HCT116 (cell line): ENCODE measurements around the gene AGAP1. TPM values are rescaled to one million over a fixed set of nuclear protein-coding genes. Genes with fewer than 3 reads are reported as not detected.

Source experiments
- ATAC-seq: fragments of 200-7000 bp; cut with Tn5 transposase; 2 replicates; pipeline ENCODE4 v1.9.1; 2020; ENCODE audit warnings: mild to moderate bottlenecking, moderate library complexity
- BruUV-seq: library from RNA; stranded (reverse); fragments of 400-500 nt; replicated peaks from 2 replicates; lab custom pipeline; 2021; lab: Mats Ljungman, UMichigan
- CTCF ChIA-PET: fragments of 300-600 bp; sonication (Branson Sonifier 250); formaldehyde crosslinking; loops from one replicate; lab custom pipeline; 2021; ENCODE audit warnings: antibody characterized with exemption; lab: Charles Lee
- POLR2A ChIA-PET: fragments of 300-600, 350-600 bp; sonication (Branson Sonifier 250); formaldehyde crosslinking; loops from one replicate; lab custom pipeline; 2021; ENCODE audit warnings: antibody characterized with exemption; lab: Charles Lee
- RAD21 ChIA-PET, 2 experiments: fragments of 300-600 bp; sonication (Branson Sonifier 250); formaldehyde crosslinking; loops; one replicate each; lab custom pipeline; 2023; ENCODE audit warnings: low total read pairs in 2 of 2; ENCODE audit not compliant: uncharacterized antibody in 2 of 2, unreplicated experiment in 2 of 2, low non-redundant PET in 1 of 2; lab: Charles Lee
- DNase-seq: peaks from one replicate; pipeline ENCODE4 v3.0.0-alpha.2; 2010; ENCODE audit warnings: low read depth, low spot score
- H2AFZ ChIP-seq: fragments of 200-600 bp; shearing (Covaris generic), sonication (generic); 2 replicates; pipeline ENCODE4 v1.6.1; 2017; ENCODE audit warnings: low read depth, mixed run types, mixed read lengths, antibody characterized with exemption, low read length; ENCODE audit not compliant: poor library complexity, severe bottlenecking
- H3K27ac ChIP-seq: 2 replicates; pipeline ENCODE4 v1.5.1; 2012; ENCODE audit warnings: low read depth, low read length
- H3K27me3 ChIP-seq: fragments of 200-600 bp; sonication (generic); 2 replicates; pipeline ENCODE4 v1.6.1; 2016; ENCODE audit warnings: mixed run types, low read length, mixed read lengths; ENCODE audit not compliant: insufficient read depth
- H3K36me3 ChIP-seq, 2 experiments: fragments of 200-500 bp in 1 of 2; fragments of 200-600 bp in 1 of 2; sonication (Bioruptor generic) in 1 of 2; sonication (generic) in 1 of 2; 2 replicates each; pipeline versions ENCODE4 v1.5.1 to v1.6.1; 2014 to 2016; ENCODE audit warnings: low read length in 2 of 2, inconsistent platforms in 1 of 2, mixed read lengths in 1 of 2, mixed run types in 1 of 2; ENCODE audit not compliant: insufficient read depth in 2 of 2, control insufficient read depth in 1 of 2
- H3K4me1 ChIP-seq, 2 experiments: fragments of 200-600 bp in 1 of 2; sonication (generic) in 1 of 2; 2 replicates each; pipeline versions ENCODE4 v1.5.1 to v1.6.1; 2012 to 2017; ENCODE audit warnings: low read length in 2 of 2, inconsistent platforms in 1 of 2, mild to moderate bottlenecking in 1 of 2, mixed read lengths in 1 of 2, mixed run types in 1 of 2, moderate library complexity in 1 of 2; ENCODE audit not compliant: insufficient read depth in 2 of 2, control insufficient read depth in 1 of 2
- H3K4me2 ChIP-seq: fragments of 200-600 bp; sonication (generic); 2 replicates; pipeline ENCODE4 v1.6.1; 2017; ENCODE audit warnings: mixed run types, low read length, mixed read lengths
- H3K4me3 ChIP-seq, 2 experiments: fragments of 200-600 bp in 1 of 2; sonication (generic) in 1 of 2; replicated peaks in 1 of 2; 2 replicates each; pipeline ENCODE4 v1.5.1; 2011 to 2016; ENCODE audit warnings: low read length in 2 of 2, control low read depth in 1 of 2, low read depth in 1 of 2, mild to moderate bottlenecking in 1 of 2, mixed read lengths in 1 of 2, mixed run types in 1 of 2
- H3K79me2 ChIP-seq: fragments of 200-600 bp; sonication (generic); 2 replicates; pipeline ENCODE4 v1.6.1; 2017; ENCODE audit warnings: mild to moderate bottlenecking, mixed run types, low read length, moderate library complexity, mixed read lengths; ENCODE audit not compliant: insufficient read depth
- H3K9ac ChIP-seq: fragments of 200-600 bp; sonication (generic); 2 replicates; pipeline ENCODE4 v1.6.1; 2016; ENCODE audit warnings: low read length, mixed read lengths
- H3K9me2 ChIP-seq: fragments of 200-600 bp; sonication (generic), shearing (Covaris generic); 2 replicates; pipeline ENCODE4 v1.6.1; 2017; ENCODE audit warnings: mixed run types, mild to moderate bottlenecking, moderate library complexity; ENCODE audit not compliant: insufficient read depth
- H3K9me3 ChIP-seq, 2 experiments: fragments of 200-500 bp in 1 of 2; fragments of 200-600 bp in 1 of 2; sonication (Bioruptor generic) in 1 of 2; sonication (generic) in 1 of 2; 2 replicates each; pipeline ENCODE4 v1.6.1; 2014 to 2017; ENCODE audit warnings: low read length in 2 of 2, mixed read lengths in 2 of 2, inconsistent platforms in 1 of 2, low read depth in 1 of 2, mild to moderate bottlenecking in 1 of 2, mixed run types in 1 of 2, moderate library complexity in 1 of 2; ENCODE audit not compliant: control insufficient read depth in 1 of 2, insufficient read depth in 1 of 2
- H4K20me1 ChIP-seq: fragments of 200-600 bp; sonication (generic), shearing (Covaris generic); 2 replicates; pipeline ENCODE4 v1.6.1; 2017; ENCODE audit warnings: mixed run types, mild to moderate bottlenecking, moderate library complexity; ENCODE audit not compliant: insufficient read depth
- ELF1 ChIP-seq: IDR thresholded peaks from 2 replicates; pipeline ENCODE4 v1.6.1; 2012; ENCODE audit warnings: low read depth, borderline replicate concordance
- EZH2 ChIP-seq: fragments of 200-600 bp; sonication (generic); IDR thresholded peaks from 2 replicates; pipeline ENCODE4 v1.6.1; 2017; ENCODE audit warnings: antibody characterized with exemption, mixed run types
- EZH2phosphoT487 ChIP-seq: fragments of 200-600 bp; IDR thresholded peaks from 2 replicates; pipeline ENCODE4 v1.6.1; 2018; ENCODE audit warnings: antibody characterized with exemption, borderline replicate concordance
- JUND ChIP-seq: IDR thresholded peaks from 2 replicates; pipeline ENCODE4 v1.6.1; 2012
- POLR2A ChIP-seq: IDR thresholded peaks from 2 replicates; pipeline ENCODE4 v1.7.0; 2011; ENCODE audit warnings: borderline replicate concordance; ENCODE audit not compliant: insufficient read depth, insufficient read length; ENCODE audit errors: extremely low read depth
- SP1 ChIP-seq: IDR thresholded peaks from 2 replicates; pipeline ENCODE4 v1.6.1; 2012; ENCODE audit warnings: low read depth
- TCF7L2 ChIP-seq: IDR thresholded peaks from 2 replicates; pipeline ENCODE4 v1.7.0; 2011; ENCODE audit warnings: borderline replicate concordance, inconsistent platforms; ENCODE audit not compliant: insufficient read depth, insufficient read length; ENCODE audit errors: extremely low read depth
- intact Hi-C: fragments of 100-400 bp; cut with micrococcal nuclease; formaldehyde crosslinking; loops from 2 replicates; pipeline ENCODE4 v1.10.0; 2022
- total RNA-seq: library from RNA; stranded (reverse); gene quantifications from one replicate; pipeline ENCODE4 v1.2.1, GENCODE V29; 2021; ENCODE audit not compliant: unreplicated experiment
- TF ChIP-seq, protein P1 (sequence below): IDR thresholded peaks from 2 replicates; pipeline ENCODE4 v1.6.1; 2012
- TF ChIP-seq, protein P2 (sequence below): IDR thresholded peaks from 2 replicates; pipeline ENCODE4 v1.6.1; 2012; ENCODE audit warnings: low read depth

Gene AGAP1
- total RNA-seq, 1 experiment from 2014 or later: 43.8 TPM

DNA sequence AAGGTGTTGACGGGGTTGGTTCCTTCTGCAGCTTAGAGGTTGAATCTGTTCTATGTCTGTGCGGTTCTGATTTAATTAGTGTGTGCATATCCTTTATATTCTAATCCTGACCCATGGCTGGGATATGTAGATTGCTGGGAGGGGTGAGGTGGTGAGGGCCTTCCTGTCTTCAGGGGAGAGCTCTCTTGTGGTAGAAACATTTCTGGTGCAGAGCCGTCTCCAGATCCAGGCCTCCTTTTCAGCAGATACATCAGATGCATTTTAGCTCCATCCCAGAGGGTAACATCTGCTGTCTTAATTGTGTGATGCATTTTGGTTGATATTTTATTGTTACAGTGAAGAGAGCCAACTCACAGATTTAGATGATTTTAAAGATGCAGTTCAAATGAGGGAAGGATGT is 227.8 kb downstream of the AGAP1 start:
- H3K4me3 ChIP-seq: no peak overlapping the region
- ChIA-PET CTCF (interaction anchor here (1.8 kb wide), 1 partner anchor 24 kb away, joined by 5 read pairs; no protein-coding TSS in a partner anchor), RAD21 (no interaction called here), POLR2A (no interaction called here)
- DNase-seq: no peak
- no peaks in the 10 kb centered on the region for H3K9me3 ChIP-seq
- H3K4me2 ChIP-seq: no peak overlapping the region
- peaks cover 15% of the 10 kb centered on the region for H3K79me2 ChIP-seq
- BruUV-seq: no TSS peak
- no peak for ATAC-seq
- no peaks in the 10 kb centered on the region for H3K9me2 ChIP-seq
- TF ChIP-seq TCF7L2: no peak
- no peak for TF ChIP-seq ELF1
- no peak for TF ChIP-seq POLR2A
- no peak for TF ChIP-seq EZH2
- no peak overlapping the region for H3K9ac ChIP-seq
- 0 out of 4 replicates have a peak, but pooled peaks cover 0 to 4% of the 10 kb centered on the region in 2 experiments for H3K36me3 ChIP-seq
- intact Hi-C loops: no loop called here
- H2AFZ ChIP-seq: no peak overlapping the region
- H4K20me1 ChIP-seq: 0 out of 2 replicates have a peak, but pooled peaks cover 6% of the 10 kb centered on the region
- peaks cover 0 to 7% of the 10 kb centered on the region in 2 experiments; a peak in 2 of 4 replicates for H3K4me1 ChIP-seq
- H3K27me3 ChIP-seq: no peaks in the 10 kb centered on the region
- no peak overlapping the region for H3K27ac ChIP-seq

DNA sequence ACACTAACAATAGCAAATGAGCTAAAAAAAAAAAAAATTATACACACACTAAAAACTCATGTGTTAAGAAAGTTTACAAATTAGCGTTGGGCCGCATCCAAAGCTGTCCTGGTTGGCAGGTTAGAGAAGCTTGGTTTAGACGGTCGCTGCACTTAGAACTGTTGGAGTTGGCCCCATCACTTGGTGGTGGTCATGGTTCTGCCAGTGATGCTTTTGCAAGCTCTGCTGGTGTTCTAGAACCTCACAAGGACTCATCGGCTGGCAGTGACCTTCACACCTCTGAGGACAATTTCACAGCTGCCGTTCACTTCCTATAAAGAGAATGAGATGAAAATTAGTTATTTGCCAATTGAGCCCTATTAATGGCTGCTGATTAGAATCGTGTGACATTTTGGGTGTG is 229.0 kb downstream of the AGAP1 start:
- RAD21 ChIA-PET: no interaction called here
- Histone ChIP-seq H3K79me2 (peaks cover 15% of the 10 kb centered on the region), H3K36me3 (0 out of 4 replicates have a peak, but pooled peaks cover 0 to 4% of the 10 kb centered on the region in 2 experiments), H3K9me3 (no peaks in the 10 kb centered on the region), H3K4me2 (no peak overlapping the region), H3K27ac (no peak overlapping the region), H3K9ac (no peak overlapping the region), H3K4me1 (peaks cover 0 to 7% of the 10 kb centered on the region in 2 experiments; a peak in 2 of 4 replicates), H3K4me3 (no peak overlapping the region), H2AFZ (no peak overlapping the region), H3K9me2 (no peaks in the 10 kb centered on the region), H4K20me1 (0 out of 2 replicates have a peak, but pooled peaks cover 3% of the 10 kb centered on the region), H3K27me3 (no peaks in the 10 kb centered on the region)
- CTCF ChIA-PET: interaction anchor here (1.8 kb wide), 1 partner anchor 23 kb away, joined by 5 read pairs; no protein-coding TSS in a partner anchor
- POLR2A ChIA-PET: no interaction called here
- no TSS peak for BruUV-seq
- ATAC-seq (no peak), DNase-seq (no peak)
- TF ChIP-seq JUND (no peak), EZH2phosphoT487 (no peak), EZH2 (no peak), SP1 (no peak)
- TF ChIP-seq, protein P1, sequence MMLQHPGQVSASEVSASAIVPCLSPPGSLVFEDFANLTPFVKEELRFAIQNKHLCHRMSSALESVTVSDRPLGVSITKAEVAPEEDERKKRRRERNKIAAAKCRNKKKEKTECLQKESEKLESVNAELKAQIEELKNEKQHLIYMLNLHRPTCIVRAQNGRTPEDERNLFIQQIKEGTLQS: no peak
- TF ChIP-seq, protein P2, sequence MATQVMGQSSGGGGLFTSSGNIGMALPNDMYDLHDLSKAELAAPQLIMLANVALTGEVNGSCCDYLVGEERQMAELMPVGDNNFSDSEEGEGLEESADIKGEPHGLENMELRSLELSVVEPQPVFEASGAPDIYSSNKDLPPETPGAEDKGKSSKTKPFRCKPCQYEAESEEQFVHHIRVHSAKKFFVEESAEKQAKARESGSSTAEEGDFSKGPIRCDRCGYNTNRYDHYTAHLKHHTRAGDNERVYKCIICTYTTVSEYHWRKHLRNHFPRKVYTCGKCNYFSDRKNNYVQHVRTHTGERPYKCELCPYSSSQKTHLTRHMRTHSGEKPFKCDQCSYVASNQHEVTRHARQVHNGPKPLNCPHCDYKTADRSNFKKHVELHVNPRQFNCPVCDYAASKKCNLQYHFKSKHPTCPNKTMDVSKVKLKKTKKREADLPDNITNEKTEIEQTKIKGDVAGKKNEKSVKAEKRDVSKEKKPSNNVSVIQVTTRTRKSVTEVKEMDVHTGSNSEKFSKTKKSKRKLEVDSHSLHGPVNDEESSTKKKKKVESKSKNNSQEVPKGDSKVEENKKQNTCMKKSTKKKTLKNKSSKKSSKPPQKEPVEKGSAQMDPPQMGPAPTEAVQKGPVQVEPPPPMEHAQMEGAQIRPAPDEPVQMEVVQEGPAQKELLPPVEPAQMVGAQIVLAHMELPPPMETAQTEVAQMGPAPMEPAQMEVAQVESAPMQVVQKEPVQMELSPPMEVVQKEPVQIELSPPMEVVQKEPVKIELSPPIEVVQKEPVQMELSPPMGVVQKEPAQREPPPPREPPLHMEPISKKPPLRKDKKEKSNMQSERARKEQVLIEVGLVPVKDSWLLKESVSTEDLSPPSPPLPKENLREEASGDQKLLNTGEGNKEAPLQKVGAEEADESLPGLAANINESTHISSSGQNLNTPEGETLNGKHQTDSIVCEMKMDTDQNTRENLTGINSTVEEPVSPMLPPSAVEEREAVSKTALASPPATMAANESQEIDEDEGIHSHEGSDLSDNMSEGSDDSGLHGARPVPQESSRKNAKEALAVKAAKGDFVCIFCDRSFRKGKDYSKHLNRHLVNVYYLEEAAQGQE: no peak
- intact Hi-C loops: no loop called here
